HAP-1 (cell line): ENCODE measurements around the gene DENND2A.

ENCODE experiments used
- DNase-seq, 2 experiments: peaks; one replicate each; pipeline ENCODE4 v3.0.0-alpha.2; 2016 to 2020; ENCODE audit warnings: low spot score in 2 of 2
- H3K27me3 ChIP-seq: fragments of 250-450 bp; sonication (Bioruptor Pico); 2 replicates; pipeline ENCODE4 v1.5.1; 2020; ENCODE audit warnings: low read depth, mild to moderate bottlenecking, moderate library complexity
- H3K36me3 ChIP-seq: fragments of 250-450 bp; sonication (Bioruptor Pico); replicated peaks from 2 replicates; pipeline ENCODE4 v1.5.1; 2020; ENCODE audit warnings: mild to moderate bottlenecking
- H3K4me1 ChIP-seq: fragments of 250-450 bp; sonication (Bioruptor Pico); 2 replicates; pipeline ENCODE4 v1.5.1; 2020; ENCODE audit warnings: mild to moderate bottlenecking
- H3K4me3 ChIP-seq: fragments of 250-450 bp; sonication (Bioruptor Pico); 2 replicates; pipeline ENCODE4 v1.5.1; 2020; ENCODE audit warnings: mild to moderate bottlenecking, moderate library complexity
- H3K9me3 ChIP-seq: fragments of 250-450 bp; sonication (Bioruptor Pico); 2 replicates; pipeline ENCODE4 v1.5.1; 2020; ENCODE audit warnings: mild to moderate bottlenecking, moderate library complexity
- in situ Hi-C: fragments of 300-500 bp; cut with MboI; formaldehyde crosslinking; loops from 3 replicates; pipeline ENCODE4 v1.14.3; 2020; ENCODE audit warnings: low sequenced_read_pairs, inconsistent platforms, mixed read lengths

Gene DENND2A

GRCh38 chr7:140479062-140479738, 161.4 kb downstream of the DENND2A start, which contains the start of gene MKRN1:
TSS of gene MKRN1 (minus strand) at chr7:140479505. CDS start at chr7:140479344, 161 bp downstream.
- no peaks in the 10 kb centered on the region for H3K36me3 ChIP-seq
- peak; percentile 97 to 98 for DNase-seq
- in situ Hi-C loops = no loop called here
- H3K9me3 ChIP-seq = no peaks in the 10 kb centered on the region
- H3K4me3 ChIP-seq = peak within 1 kb of the TSS; percentile 88
- peaks cover 24% of the 10 kb centered on the region for H3K4me1 ChIP-seq
- H3K27me3 ChIP-seq = no peaks in the 10 kb centered on the region

- no peaks in the 10 kb centered on the region for H3K9me3 ChIP-seq
- no peaks in the 10 kb centered on the region for H3K27me3 ChIP-seq
- in situ Hi-C loops = no loop called here
- DNase-seq = peak; percentile 49 to 71
- peak overlapping the region; percentile 88 for H3K4me3 ChIP-seq
- no peaks in the 10 kb centered on the region; the same call in 1 of the 2 replicates for H3K36me3 ChIP-seq
- peaks cover 24% of the 10 kb centered on the region for H3K4me1 ChIP-seq
These were observed 162.2 kb downstream of the DENND2A start for GRCh38 chr7:140478246-140479061.

- Histone ChIP-seq H3K9me3 (no peaks in the 10 kb centered on the region), H3K4me1 (peaks cover 24% of the 10 kb centered on the region), H3K27me3 (no peaks in the 10 kb centered on the region), H3K36me3 (no peaks in the 10 kb centered on the region; the same call in 1 of the 2 replicates), H3K4me3 (peak overlapping the region; percentile 88)
- no peak for DNase-seq
- in situ Hi-C loops = no loop called here
These were observed 163.8 kb downstream of the DENND2A start for GRCh38 chr7:140476698-140477261.

GRCh38 chr7:140475747-140476333, 164.8 kb downstream of the DENND2A start:
- no peak overlapping the region for H3K4me3 ChIP-seq
- no peaks in the 10 kb centered on the region for H3K9me3 ChIP-seq
- H3K36me3 ChIP-seq = peaks cover 6% of the 10 kb centered on the region
- in situ Hi-C loops = no loop called here
- H3K4me1 ChIP-seq = peaks cover 24% of the 10 kb centered on the region
- H3K27me3 ChIP-seq = no peaks in the 10 kb centered on the region
- DNase-seq = peak; percentile 56 to 65
